HL-60 (cell line): ENCODE data around the gene ORC2.

ENCODE experiments used
- DNase-seq, 2 experiments: peaks; one replicate each; pipeline ENCODE4 v3.0.0-alpha.2; 2010 to 2020; ENCODE audit warnings: low read depth in 1 of 2, low spot score in 1 of 2
- H3K27ac ChIP-seq: fragments of 250-450 bp; sonication (Bioruptor Pico); replicated peaks from 2 replicates; pipeline ENCODE4 v1.5.1; 2020; ENCODE audit warnings: mild to moderate bottlenecking, moderate library complexity
- H3K27me3 ChIP-seq: fragments of 250-450 bp; sonication (Bioruptor Pico); 2 replicates; pipeline ENCODE4 v1.5.1; 2021; ENCODE audit warnings: mild to moderate bottlenecking, moderate library complexity; ENCODE audit not compliant: insufficient read depth, poor library complexity, severe bottlenecking
- H3K4me3 ChIP-seq: replicated peaks from 2 replicates; pipeline ENCODE4 v1.5.1; 2011; ENCODE audit warnings: mild to moderate bottlenecking, control low read depth, low read length; ENCODE audit not compliant: insufficient read depth
- GABPA ChIP-seq: IDR thresholded peaks from 2 replicates; pipeline ENCODE4 v1.6.1; 2012; ENCODE audit warnings: low read depth
- POLR2AphosphoS5 ChIP-seq: IDR thresholded peaks from 2 replicates; pipeline ENCODE4 v1.6.1; 2012; ENCODE audit warnings: low read depth
- SPI1 ChIP-seq: IDR thresholded peaks from 2 replicates; pipeline ENCODE4 v1.6.1; 2012; ENCODE audit warnings: low read depth, mild to moderate bottlenecking, borderline replicate concordance
- TF ChIP-seq, protein P1 (sequence below): IDR thresholded peaks from one replicate; pipeline ENCODE4 v1.5.1; 2011; ENCODE audit warnings: low read length, control low read depth, inconsistent platforms; ENCODE audit not compliant: insufficient read depth
- TF ChIP-seq, protein P2 (sequence below): IDR thresholded peaks from 2 replicates; pipeline ENCODE4 v1.6.1; 2012; ENCODE audit warnings: low read depth; ENCODE audit not compliant: insufficient replicate concordance

The ORC2 gene

DNA sequence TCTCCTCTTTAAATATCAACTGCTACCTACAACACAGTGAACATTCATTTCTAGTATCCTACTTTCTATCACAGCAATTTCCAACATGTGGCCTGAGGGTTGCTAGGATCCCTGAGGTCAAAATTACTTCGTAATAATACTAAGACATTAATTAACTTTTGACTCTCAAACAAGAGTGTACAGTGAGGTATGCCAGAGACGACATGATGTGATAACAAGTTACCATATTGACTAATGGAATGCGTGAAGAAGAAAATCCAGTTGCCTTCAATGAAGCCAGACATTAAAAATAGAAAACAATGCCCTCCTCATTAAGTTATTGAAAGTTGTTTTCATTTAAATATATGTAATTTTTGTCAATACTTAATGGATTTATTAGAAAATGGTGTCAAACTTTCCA lies 13.1 kb downstream of the ORC2 start:
- H3K27me3 ChIP-seq, result no peaks in the 10 kb centered on the region
- no peak overlapping the region for H3K4me3 ChIP-seq
- TF ChIP-seq, protein P1, sequence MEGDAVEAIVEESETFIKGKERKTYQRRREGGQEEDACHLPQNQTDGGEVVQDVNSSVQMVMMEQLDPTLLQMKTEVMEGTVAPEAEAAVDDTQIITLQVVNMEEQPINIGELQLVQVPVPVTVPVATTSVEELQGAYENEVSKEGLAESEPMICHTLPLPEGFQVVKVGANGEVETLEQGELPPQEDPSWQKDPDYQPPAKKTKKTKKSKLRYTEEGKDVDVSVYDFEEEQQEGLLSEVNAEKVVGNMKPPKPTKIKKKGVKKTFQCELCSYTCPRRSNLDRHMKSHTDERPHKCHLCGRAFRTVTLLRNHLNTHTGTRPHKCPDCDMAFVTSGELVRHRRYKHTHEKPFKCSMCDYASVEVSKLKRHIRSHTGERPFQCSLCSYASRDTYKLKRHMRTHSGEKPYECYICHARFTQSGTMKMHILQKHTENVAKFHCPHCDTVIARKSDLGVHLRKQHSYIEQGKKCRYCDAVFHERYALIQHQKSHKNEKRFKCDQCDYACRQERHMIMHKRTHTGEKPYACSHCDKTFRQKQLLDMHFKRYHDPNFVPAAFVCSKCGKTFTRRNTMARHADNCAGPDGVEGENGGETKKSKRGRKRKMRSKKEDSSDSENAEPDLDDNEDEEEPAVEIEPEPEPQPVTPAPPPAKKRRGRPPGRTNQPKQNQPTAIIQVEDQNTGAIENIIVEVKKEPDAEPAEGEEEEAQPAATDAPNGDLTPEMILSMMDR, result no peak
- TF ChIP-seq POLR2AphosphoS5, result no peak
- TF ChIP-seq, protein P2, sequence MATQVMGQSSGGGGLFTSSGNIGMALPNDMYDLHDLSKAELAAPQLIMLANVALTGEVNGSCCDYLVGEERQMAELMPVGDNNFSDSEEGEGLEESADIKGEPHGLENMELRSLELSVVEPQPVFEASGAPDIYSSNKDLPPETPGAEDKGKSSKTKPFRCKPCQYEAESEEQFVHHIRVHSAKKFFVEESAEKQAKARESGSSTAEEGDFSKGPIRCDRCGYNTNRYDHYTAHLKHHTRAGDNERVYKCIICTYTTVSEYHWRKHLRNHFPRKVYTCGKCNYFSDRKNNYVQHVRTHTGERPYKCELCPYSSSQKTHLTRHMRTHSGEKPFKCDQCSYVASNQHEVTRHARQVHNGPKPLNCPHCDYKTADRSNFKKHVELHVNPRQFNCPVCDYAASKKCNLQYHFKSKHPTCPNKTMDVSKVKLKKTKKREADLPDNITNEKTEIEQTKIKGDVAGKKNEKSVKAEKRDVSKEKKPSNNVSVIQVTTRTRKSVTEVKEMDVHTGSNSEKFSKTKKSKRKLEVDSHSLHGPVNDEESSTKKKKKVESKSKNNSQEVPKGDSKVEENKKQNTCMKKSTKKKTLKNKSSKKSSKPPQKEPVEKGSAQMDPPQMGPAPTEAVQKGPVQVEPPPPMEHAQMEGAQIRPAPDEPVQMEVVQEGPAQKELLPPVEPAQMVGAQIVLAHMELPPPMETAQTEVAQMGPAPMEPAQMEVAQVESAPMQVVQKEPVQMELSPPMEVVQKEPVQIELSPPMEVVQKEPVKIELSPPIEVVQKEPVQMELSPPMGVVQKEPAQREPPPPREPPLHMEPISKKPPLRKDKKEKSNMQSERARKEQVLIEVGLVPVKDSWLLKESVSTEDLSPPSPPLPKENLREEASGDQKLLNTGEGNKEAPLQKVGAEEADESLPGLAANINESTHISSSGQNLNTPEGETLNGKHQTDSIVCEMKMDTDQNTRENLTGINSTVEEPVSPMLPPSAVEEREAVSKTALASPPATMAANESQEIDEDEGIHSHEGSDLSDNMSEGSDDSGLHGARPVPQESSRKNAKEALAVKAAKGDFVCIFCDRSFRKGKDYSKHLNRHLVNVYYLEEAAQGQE, result no peak
- TF ChIP-seq SPI1, result no peak
- TF ChIP-seq GABPA, result no peak
- no peak for DNase-seq
- no peak overlapping the region for H3K27ac ChIP-seq

DNA sequence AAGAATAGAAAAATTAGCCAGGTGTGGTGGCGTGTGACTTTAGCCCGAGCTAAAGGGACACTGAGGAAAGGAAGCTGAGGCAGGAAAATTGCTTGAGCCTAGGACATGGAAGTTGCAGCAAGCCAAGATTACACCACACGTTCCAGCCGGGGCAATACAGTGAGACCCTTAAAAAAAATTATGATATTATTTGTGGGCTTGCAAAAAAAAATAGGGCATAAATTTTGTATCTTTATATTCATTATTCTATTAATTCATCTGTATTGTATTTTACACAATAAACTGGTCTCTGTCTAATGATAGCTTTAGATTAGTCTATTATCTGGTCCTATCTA lies 18.1 kb downstream of the ORC2 start:
- DNase-seq, result no peak
- no peaks in the 10 kb centered on the region for H3K27me3 ChIP-seq
- TF ChIP-seq POLR2AphosphoS5 (no peak), GABPA (no peak), SPI1 (no peak)
- TF ChIP-seq, protein P1, result no peak
- TF ChIP-seq, protein P2, result no peak
- no peak overlapping the region for H3K27ac ChIP-seq
- no peak overlapping the region for H3K4me3 ChIP-seq

DNA sequence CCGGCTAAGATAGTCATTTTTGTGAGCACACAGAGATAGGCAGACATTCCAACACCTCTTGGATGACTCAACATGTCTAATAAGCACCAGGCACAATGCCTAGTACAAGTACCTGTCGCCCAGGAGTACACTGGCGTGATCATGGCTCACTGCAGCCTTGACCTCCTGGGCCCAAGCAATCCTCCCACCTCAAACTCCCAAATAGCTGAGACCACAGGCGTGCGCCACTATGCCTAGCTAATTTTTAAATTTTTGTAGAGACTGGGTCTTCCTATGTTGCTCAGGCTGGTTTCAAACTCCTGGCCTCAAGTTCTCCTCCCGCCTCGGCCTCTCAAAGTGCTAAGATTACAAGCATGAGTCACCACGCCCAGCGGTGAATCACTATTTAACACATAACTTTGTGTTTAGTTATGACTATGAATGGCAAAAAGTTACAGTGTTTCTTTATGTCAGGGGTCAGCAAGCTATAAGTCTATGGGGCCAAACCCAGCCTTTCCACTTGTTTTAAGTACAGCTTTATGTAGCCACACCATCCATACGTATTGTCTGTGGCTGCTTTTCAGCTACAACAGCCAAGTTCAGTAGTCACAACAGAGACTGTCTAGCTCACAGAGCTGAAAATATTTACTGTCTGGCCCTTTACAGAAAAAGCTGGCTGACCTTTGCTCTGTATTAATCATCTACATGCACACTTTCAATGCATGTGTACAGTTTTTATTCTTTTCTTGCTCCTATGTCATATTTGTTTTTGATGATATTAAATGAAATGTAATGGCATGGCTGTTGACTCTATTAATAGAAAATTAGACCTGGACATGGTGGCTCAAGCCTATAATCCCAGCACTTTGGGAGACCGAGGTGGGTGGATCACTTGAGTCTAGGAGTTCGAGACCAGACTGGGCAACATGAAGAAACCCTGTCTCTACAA lies 18.7 kb downstream of the ORC2 start:
- no peak for DNase-seq
- no peak for TF ChIP-seq POLR2AphosphoS5
- TF ChIP-seq, protein P2, result no peak
- TF ChIP-seq GABPA, result no peak
- Histone ChIP-seq H3K4me3 (no peak overlapping the region), H3K27ac (no peak overlapping the region), H3K27me3 (no peaks in the 10 kb centered on the region)
